ENCODE measurements around the gene APOL3. TPM values are rescaled to one million over a fixed set of nuclear protein-coding genes. Genes with fewer than 3 reads are reported as not detected.
"Not testable (repeated sequence)": the region's sequence is repeated elsewhere in the genome, so short reads cannot be mapped to it uniquely, and the experiment has no call there.

Gene APOL3
- polyA plus RNA-seq, 12 donors: 6.8 to 18.0 (median 9.6) TPM; not detected in 1

DNA sequence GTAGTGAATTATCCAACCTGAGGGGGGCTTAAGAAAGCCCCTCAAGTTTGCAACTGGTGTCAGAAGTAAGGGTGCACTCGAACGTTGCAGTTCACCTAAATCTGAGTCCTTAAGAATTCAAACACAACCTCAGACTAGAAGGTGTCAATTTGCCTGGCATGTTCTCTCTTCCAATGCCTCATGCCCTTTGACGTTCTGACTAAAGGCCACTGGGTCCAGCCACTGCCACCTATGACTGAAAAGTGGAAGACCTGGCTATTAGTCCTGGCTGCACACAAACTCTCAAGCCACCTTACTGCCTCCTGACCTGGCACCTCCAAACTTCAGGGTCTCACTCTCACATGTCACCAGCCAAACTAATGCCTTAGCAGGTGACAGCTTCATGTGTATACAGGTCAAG lies 33.0 kb upstream of the APOL3 start:
- no peak for DNase-seq

DNA sequence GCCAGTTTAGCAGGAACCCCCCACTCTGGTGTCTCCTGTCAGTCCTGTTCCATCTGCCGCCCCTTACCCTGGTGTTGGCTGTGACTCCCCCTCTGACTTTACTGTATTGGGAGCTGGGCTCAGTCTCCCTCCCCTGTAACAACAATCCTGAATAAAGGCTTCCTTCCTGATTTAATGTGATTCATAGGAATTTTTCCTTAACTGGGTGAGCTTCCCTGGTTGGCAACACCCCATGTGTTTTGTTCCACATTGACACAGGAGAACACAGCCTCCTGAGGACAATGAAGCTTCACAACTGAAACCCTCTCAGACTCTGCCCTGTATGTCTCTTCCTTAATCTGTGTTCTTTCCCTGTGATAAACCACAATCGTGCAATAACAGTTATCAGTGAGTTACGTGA lies 32.6 kb upstream of the APOL3 start:
- no peak for DNase-seq

DNA sequence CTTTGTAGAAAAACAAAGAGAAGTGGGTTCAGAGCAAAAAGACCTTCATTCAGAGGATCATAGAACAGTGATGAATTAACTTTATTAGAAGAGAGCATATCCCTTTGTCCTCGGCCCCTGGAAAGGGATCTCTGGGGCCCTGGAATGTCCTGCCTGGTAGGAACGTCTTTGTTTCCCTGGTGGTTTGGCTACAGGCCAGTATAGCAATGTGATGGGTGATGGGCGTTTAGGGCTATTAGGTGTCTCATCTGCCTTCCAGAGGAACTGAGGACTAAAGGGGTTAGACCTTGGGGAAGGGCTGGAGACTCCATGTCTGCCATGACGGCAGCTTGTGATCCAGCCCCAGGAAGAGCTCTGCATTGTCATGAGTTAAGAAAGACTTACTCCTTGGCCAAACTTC lies 32.0 kb upstream of the APOL3 start:
- no peak for DNase-seq

DNA sequence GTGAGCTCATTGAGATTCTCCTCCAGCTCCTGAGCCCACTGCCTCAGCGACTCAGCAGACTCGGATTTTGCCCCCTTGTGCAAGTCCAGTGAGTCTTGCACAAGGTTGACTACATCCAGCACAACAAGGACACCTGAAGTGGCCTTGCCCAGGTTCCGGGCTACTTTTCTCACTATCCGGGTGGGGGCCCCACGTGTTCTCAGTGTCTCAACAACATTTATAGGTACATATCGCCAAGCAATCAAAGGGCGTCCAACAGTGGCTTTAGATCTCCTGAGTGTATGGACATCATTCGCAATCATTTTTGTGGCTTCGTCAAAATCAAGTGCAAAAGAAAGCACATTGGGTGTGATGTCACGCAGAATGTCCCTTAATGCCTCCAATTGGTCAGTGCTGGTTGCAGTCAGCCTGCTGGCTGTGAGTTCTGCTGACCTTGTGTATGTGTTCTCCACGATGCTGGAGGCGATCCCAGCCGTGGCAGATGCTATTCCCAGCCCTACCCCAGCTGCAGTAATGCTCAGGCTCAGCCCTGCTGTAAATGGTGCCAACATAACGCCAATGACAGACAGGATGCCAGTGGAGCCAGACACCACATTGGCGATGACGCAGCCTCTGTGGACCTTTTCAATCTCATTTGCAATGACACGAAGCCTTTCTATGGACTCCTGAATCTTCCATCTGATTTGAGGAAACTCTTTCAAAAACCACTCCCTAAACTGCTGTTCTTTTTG lies 30.7 kb upstream of the APOL3 start:
- peak; percentile 64 for DNase-seq

DNA sequence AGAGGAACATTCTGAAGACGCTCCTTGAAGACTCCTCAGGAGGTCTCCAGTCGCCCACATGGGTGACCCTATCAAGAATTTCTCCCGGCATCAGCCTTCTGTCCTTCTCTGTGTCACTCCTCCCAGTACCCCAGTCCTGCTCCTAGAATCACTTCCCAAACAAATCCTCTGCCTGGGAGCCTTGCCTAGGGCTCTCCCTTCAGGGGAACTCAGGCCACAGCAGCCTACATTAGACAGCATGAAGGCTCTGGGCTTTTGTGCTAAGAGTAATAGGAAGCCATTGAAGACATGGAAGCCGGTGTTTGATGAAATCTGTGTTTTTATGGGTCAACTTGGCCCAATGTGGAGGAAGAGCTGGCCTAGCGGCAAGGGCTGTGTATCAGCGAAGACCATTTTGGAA lies 27.3 kb upstream of the APOL3 start:
- not testable (repeated sequence) for DNase-seq

DNA sequence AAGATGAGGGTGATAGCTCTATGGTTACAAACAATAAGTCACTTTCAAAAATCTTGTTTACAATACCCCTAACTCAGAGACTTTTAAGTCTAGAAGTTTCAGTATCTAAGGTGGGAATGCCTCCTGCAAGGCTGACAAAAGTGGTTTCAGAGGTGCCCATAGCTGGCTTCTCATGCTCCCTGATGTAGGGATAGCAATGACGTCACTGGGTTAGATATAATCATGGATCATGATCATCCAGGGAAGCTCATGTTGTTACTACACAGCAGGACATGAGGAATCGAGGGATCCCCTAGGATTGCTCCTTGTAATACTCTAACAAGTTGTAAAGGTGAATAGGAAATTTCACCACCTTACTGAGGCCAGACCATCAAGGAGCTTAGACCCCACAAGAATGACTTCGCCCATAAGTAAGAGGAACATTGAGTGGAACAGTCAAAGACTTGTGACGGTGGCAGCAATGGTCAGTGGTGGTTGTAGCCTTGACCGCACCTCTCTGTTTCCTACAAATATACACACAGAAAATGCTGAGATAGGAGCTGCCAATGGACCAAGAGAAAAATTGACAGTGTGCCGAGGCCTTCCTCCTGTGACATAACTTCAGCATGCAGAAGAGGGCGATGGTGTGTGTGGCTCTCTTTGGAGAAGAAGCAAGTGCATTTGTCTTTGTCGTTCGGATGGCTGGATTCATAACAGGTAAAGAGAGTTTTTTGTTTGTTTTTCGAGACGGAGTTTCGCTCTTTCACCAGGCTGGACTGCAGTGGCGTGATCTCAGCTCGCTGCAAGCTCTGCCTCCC lies 25.5 kb upstream of the APOL3 start:
- no peak for DNase-seq

DNA sequence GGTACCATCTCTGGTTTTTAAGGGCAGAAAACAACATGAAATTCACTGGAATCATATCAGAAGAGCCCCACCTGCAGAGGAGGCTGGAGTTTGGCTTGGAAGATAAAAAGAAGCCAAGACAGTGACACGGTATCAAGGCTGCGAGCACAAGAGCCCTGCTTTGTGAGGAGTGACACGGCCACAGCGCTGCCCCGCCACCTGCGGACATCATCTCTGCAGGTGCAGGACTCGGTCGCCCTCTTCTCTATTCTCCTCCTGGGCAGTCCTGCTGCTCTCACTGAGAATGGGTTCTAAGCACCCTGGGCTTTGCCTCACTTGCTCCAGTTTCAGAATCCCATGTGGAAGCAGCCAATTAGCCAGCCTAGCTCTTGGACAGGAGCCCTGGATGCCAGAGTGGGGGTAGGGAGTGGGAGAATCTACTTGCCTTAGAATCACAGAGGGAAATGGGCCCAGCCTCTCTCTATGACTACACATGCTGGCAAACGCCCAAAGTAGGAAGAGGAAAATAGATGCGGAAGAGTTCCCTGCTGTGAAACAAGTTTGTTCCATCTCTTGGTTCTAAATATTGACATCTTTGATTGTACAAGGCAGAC lies 24.0 kb upstream of the APOL3 start:
- DNase-seq: peak; percentile 54

DNA sequence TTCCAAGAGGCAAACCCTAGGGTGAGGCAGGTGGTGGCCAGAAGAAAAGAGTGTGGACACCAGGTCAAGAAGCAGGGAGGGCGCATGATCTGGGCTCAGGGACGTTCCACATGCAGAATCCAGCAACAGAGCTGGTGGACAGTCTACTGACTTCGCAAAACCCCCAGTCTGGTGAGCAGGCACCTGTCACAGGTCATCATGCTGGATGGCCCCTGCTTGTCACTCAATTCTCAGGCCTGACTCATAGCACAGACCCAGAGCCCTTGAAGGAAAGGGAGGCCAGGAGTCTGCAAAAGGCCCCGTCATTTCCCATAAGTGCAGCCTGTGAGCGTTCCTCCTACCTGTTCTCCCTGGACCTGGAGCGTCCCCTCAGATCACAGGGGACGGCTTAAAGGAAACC lies 22.9 kb upstream of the APOL3 start:
- no peak for DNase-seq

DNA sequence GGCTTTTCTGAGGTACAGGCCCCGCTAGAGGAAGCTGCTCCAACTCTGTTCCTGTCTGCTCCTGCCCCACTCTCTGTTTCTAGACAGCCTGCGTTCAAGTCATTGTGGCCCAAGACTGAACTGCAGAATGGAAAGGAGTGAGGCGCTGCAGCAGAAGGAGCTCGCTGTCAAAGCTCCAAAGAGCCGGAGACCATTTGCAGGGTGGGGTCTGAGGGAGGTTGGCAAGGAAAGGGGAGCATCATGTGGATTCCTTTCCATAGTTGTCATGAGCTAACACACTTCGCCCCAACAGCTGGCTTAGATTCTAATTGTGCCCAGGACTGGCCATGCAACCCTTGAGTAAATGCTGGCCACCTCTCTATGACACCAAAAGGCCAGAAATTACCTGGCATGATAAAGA lies 22.3 kb upstream of the APOL3 start:
- no peak for DNase-seq

DNA sequence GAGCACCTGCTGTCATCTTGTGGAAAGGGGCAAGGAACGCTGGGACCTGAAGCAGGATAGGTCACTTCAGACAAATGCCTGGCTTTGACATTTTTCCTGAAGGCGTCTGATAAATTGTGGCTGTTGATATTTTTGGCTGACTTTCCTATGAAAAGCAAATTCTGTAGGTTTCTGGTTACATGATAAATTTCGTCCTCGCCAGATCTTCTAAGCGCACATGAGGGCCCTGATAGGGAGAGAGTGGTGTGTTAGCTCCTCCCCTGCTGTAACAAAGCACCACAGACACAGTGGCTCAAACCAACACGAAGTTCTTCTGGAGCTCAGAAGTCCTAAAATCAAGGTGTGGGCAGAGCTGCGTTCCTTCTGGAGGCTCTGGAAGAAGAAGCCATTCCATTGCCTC lies 21.5 kb upstream of the APOL3 start:
- no peak for DNase-seq

DNA sequence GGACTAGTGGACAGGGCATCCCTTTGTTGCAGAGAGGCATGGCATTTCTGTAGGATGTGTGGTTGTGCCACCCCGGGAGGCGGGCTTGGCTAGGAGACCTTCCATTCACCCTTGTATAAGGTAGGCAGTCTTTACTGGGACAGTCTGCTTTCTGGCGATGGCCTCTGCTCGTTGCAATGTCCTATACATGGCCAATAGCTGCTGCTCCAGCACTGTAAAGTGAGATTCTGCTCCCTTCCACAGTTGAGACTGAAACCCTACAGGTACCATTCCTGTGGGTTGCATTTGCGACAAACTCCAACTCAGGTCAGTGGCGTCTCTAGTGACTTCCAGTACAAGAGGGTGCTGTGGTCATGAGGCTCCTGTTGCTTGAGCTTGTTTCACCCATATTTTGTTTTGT lies 20.4 kb upstream of the APOL3 start:
- DNase-seq: no peak

DNA sequence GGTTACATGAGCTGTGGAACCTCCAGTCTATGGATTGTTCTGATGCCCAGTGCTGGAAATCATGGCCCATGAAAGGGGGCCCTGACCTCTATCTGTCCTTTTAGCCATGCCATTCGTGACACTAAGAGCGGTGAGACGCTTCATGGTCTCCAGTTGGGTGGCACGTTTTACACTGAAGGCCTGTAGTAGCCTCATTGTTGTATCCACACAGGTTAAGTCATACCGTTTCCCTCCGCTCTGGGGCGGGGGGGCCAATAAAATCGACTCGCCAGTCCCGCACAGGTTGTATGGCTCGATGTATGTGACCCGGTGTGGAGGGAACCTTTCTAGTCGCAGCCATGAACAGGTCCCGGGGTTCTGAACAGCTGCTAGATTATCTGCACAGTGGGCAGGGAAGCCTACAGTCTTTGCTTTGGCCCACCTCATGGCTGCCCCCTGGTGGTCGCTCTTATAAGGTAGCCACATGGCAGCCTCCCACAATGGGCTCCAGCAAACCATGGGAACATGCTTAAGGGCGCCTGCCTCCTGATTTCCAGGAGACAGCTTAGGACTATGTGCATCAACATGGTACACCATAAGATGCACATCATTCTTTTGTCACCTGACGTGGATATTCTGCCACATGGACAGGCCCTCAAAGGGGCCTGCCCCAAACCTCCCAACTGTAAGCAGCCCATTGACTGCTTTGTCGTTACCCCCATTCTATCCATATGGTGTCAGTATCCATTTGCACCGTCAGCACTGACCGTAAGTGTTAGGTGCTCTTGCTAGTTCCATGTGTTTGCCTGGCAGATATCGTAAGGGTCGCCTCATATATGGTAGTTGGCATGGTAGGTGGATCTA lies 19.7 kb upstream of the APOL3 start:
- peak; percentile 51 for DNase-seq

DNA sequence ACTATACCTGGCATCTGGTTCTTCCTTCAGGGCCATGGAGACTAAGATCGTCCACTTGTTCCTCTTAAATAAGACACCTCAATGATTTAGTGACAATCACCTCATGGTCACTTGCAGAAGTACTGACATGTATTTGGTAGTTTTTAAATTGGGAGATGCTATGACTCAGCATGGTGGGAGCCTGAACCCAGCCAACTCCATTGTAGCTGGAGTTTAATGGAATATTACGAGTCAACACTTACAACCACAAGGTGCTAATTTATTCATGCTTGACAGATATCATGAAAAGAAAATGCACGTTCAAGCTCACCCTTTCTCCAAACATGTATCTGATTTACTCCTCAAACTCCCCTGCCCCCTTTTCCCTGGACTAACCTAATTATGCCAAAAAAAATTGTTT lies 16.6 kb upstream of the APOL3 start:
- DNase-seq: no peak

DNA sequence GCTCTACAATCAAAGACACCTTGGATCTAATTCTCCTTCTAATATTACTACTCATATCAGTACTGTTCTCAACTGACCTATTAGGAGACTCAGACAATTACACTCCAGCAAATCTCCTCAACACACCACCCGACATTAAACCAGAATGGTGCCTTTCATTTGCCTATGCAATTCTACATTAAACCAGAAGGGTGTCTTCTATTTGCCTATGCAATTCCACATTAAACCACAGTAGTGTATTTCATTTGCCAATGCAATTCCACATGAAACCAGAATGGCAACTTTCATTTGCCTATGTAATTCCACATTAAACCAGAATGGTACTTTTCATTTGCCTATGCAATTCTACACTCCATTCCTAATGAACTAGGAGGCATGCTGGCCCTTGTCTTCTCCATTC lies 15.3 kb upstream of the APOL3 start:
- no peak for DNase-seq

DNA sequence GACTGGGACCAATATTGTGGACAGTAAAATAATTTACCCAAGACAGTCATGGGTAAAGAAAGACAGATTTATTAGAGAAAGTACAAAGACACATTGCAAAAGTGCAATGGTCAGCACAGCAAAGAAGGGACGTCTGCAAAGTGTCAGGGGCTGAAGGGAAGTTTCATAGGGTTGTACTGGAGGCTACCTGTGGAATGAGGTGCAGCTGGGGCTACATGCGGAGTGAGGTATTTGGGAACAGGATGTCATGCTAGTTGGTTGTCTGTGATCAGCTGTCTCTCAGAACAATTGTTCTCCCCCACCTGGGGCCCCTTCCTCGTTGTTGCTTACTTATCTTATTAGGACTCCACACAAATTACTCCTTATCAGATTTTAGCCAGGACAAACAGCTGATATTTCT lies 11.4 kb upstream of the APOL3 start:
- no peak for DNase-seq

DNA sequence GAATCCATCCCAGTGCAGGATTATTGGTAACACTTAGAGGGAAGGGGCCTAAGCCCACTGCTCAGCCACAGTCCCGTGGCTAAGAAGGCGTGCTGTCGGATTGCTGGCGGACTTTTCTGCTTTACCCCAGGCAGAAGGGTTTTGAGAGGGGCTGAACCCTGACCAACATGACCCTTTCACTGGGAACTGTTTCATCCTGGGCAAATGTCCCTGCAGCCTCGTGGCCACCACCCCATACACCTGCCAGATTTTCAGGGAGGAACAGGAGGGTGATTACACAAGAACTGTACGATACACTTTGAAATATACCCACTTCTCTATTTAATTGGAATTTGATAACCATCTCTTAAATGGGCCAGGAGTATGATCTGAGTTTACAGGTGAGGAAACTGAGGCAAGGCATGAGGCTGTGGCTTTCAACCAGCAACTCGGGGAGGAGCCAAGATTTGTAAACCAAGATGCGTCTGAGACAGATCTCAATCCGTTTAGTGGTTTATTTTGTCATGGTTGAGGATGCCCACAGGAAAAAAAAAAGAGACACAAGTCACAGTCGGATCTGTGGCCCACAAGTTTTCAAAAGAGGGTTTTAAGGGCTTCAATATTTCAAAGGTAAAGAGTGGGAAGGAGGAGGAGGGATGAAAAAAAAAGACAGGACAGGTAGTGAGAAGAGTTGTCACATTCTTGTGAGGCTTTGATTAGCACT lies 6.1 kb upstream of the APOL3 start:
- no peak for DNase-seq

DNA sequence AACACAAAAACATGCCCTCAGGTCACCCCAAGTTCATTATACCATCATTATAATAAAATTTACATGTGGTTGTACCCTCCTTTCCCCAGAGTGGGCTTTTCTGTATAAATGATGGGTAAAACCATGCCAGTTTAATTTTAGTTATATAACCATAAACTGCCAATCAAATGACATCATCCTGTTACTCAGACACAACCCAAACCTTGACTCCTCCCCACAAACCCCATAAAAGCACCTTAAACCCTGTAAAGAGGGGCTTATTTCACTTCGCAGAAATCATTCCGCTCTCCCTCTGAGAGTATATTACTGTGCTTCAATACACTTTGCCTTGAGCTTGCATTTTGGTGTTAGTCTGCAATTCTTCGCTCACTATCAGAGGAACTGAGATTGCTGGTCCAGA lies 5.5 kb upstream of the APOL3 start:
- no peak for DNase-seq

DNA sequence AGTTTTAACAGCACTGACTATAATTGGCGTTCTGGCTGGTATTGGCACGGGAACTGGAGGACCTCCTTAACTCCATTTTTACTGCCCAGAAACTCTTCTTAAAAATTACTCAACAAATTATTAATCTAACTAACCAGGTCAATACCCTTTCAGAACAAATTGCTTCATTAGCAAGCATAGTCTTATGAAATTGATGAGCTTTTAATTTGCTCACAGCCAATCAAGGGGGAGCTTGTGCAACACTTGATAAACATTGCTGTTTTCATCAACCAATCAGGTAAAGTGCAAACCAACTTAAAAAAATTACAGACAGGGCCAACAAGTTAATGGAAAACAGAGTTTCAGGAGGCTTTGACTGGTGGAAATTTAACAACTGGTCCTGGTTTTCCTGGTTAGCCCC lies 4.6 kb upstream of the APOL3 start:
- DNase-seq: no peak

DNA sequence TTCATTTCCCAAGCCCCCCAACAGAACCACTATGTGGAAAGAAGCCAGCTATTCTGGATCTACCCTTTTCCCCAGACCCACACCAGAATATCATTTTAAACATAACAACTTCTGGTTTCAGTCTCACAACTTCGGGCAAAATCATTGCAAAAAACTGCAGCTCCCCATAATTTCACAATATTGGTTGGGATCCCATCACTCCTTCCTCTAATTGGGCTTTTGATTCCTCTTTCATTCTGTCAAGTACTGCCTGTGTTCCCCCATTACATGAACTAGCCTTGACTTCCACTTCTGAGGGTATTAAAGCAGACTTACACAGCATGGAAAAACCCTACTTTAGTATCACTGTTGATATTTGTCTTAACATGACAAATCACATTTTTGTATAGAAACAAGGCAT lies 4.1 kb upstream of the APOL3 start:
- DNase-seq: no peak

DNA sequence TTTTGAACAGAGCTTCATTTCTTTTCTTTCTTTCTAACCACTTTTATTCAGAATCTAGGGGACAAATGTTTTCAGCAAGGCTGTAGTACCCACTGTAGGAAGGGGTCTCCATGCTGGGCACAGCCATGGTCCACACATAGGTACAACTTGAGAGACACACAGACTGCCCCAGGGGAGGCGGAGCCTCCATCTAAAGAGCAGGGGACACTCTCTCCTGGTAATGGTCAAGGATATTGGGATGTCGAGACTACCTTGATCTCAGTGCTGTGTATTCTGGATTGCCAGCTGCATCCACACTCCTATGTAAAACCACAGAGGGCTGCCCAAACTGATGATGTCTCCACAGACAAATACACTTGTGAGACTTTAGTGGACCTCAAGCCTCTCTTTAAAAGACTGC lies 2.9 kb upstream of the APOL3 start:
- DNase-seq: no peak

All from muscle of arm (tissue), 12 donors.